ENCODE results near the gene HMCN2.

DNA sequence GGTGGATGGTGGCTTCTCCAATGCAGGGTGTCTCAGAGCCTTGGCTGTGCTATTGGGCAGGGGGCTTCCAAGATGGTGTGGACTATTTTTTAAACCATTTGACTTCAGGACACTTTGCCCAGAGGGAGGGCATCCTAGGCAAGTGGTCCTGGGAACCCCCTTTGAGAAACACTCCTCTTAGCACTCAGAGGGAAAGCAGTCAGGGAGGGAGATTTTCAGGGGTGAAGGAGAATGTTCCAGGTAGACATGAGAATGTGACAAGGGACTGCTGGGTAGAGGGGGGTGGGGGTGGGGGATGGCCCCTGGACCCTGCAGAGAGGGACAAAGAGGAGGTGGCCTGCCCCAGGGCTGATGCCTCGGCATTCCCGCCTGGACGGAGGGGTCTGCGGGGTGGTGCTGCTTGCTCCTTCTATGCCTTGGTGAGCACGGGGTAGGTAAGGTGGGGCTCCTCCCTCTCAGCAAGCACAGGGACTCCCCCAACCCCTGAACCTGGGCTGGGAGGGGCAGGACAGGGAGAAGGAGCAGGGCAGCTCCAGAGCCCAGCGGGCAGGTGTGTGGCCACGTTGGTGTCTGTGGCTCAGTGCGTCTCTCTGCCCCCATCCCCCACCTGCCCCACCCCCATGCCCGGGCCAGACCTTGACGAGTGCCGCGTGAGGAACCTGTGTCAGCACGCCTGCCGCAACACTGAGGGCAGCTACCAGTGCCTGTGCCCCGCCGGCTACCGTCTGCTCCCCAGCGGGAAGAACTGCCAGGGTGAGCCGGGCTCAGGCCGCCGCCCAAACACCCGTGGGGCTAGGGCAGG, 165.4 kb downstream of the HMCN2 start:
- TF ChIP-seq, protein P1, sequence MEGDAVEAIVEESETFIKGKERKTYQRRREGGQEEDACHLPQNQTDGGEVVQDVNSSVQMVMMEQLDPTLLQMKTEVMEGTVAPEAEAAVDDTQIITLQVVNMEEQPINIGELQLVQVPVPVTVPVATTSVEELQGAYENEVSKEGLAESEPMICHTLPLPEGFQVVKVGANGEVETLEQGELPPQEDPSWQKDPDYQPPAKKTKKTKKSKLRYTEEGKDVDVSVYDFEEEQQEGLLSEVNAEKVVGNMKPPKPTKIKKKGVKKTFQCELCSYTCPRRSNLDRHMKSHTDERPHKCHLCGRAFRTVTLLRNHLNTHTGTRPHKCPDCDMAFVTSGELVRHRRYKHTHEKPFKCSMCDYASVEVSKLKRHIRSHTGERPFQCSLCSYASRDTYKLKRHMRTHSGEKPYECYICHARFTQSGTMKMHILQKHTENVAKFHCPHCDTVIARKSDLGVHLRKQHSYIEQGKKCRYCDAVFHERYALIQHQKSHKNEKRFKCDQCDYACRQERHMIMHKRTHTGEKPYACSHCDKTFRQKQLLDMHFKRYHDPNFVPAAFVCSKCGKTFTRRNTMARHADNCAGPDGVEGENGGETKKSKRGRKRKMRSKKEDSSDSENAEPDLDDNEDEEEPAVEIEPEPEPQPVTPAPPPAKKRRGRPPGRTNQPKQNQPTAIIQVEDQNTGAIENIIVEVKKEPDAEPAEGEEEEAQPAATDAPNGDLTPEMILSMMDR (IDR thresholded peaks at IDR 0.05; ENCODE audit: low read depth, low read length), result no peak
- TF ChIP-seq EZH2phosphoT487 (IDR thresholded peaks at IDR 0.05; ENCODE audit: low read depth), result no peak

All from OCI-LY3 (cell line).